Progenitor cell of endocrine pancreas (in vitro differentiated cells): ENCODE measurements around the gene LYRM1. TPM values are rescaled to one million over a fixed set of nuclear protein-coding genes. Genes with fewer than 3 reads are reported as not detected.
"Not testable (repeated sequence)": the region's sequence is repeated elsewhere in the genome, so short reads cannot be mapped to it uniquely, and the experiment has no call there.

Experiments used
- DNase-seq: peaks from one replicate; pipeline ENCODE4 v3.0.0; 2021; ENCODE audit warnings: low spot score; ENCODE audit not compliant: unreplicated experiment
- H3K27ac Mint-ChIP-seq: 2 replicates; pipeline ENCODE4 v1.8.0; 2021; ENCODE audit warnings: mild to moderate bottlenecking, moderate library complexity, mixed read lengths
- H3K27me3 Mint-ChIP-seq: 2 replicates; pipeline ENCODE4 v1.8.0; 2021; ENCODE audit warnings: mixed read lengths
- H3K36me3 Mint-ChIP-seq: 2 replicates; pipeline ENCODE4 v1.8.0; 2022; ENCODE audit warnings: mixed read lengths; ENCODE audit not compliant: insufficient read depth
- H3K4me1 Mint-ChIP-seq: 2 replicates; pipeline ENCODE4 v1.8.0; 2021; ENCODE audit warnings: low read depth, mixed read lengths
- H3K4me3 Mint-ChIP-seq: 2 replicates; pipeline ENCODE4 v1.8.0; 2021; ENCODE audit warnings: low read depth, mild to moderate bottlenecking, moderate library complexity, mixed read lengths
- H3K9me3 Mint-ChIP-seq: 2 replicates; pipeline ENCODE4 v1.8.0; 2021; ENCODE audit warnings: low read depth, mixed read lengths
- total RNA-seq: library from RNA; stranded (reverse); gene quantifications from 2 replicates; pipeline ENCODE4 v1.2.1, GENCODE V29; 2021
- TF ChIP-seq, protein P1 (sequence below): fragments of 200-600 bp; sonication (generic); IDR thresholded peaks from one replicate; pipeline ENCODE4 v1.5.0; 2021; ENCODE audit warnings: antibody characterized with exemption, mild to moderate bottlenecking; ENCODE audit not compliant: unreplicated experiment

The LYRM1 gene
- total RNA-seq, 1 donor from 2014 or later, result 34.2 TPM

- no peak for DNase-seq
- Mint-ChIP-seq H3K27me3 (no peaks in the 10 kb centered on the region), H3K4me3 (no peak overlapping the region), H3K9me3 (no peaks in the 10 kb centered on the region), H3K27ac (no peak overlapping the region), H3K36me3 (no peaks in the 10 kb centered on the region), H3K4me1 (no peaks in the 10 kb centered on the region)
- TF ChIP-seq, protein P1, sequence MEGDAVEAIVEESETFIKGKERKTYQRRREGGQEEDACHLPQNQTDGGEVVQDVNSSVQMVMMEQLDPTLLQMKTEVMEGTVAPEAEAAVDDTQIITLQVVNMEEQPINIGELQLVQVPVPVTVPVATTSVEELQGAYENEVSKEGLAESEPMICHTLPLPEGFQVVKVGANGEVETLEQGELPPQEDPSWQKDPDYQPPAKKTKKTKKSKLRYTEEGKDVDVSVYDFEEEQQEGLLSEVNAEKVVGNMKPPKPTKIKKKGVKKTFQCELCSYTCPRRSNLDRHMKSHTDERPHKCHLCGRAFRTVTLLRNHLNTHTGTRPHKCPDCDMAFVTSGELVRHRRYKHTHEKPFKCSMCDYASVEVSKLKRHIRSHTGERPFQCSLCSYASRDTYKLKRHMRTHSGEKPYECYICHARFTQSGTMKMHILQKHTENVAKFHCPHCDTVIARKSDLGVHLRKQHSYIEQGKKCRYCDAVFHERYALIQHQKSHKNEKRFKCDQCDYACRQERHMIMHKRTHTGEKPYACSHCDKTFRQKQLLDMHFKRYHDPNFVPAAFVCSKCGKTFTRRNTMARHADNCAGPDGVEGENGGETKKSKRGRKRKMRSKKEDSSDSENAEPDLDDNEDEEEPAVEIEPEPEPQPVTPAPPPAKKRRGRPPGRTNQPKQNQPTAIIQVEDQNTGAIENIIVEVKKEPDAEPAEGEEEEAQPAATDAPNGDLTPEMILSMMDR, result no peak
Measured at GRCh38 chr16:20939611-20940010, 39.0 kb downstream of the LYRM1 start.

GRCh38 chr16:20940871-20941635 is 40.5 kb downstream of the LYRM1 start:
- Mint-ChIP-seq H3K27me3 (no peaks in the 10 kb centered on the region), H3K4me1 (no peaks in the 10 kb centered on the region), H3K9me3 (no peaks in the 10 kb centered on the region), H3K36me3 (no peaks in the 10 kb centered on the region), H3K27ac (no peak overlapping the region), H3K4me3 (no peak overlapping the region)
- TF ChIP-seq, protein P1, result no peak
- no peak for DNase-seq

GRCh38 chr16:20941636-20941926 is 41.0 kb downstream of the LYRM1 start:
- no peak overlapping the region for H3K27ac Mint-ChIP-seq

DNA sequence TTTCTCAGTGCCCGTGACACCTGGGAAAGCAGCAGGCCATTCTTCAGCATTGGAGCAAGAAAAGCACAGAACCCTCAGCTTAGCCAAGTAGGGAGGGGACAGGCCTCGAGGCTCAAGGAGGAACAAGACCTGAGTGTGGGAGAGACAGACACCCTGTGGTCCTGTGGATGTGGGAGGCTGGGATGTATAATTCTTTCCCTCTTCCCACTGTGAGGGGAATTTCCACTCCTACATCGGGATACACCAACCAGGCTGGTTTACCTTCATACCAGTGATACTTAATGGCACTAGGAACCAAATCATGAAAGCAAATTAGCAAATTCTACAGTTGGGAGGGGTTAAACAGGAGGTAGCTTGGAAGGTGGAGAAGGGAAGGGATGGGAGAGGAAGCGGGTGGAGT is 41.7 kb downstream of the LYRM1 start:
- TF ChIP-seq, protein P1, result no peak
- Mint-ChIP-seq H3K4me3 (no peak overlapping the region), H3K4me1 (peaks cover 2% of the 10 kb centered on the region), H3K27me3 (no peaks in the 10 kb centered on the region), H3K36me3 (no peaks in the 10 kb centered on the region), H3K9me3 (no peaks in the 10 kb centered on the region), H3K27ac (no peak overlapping the region)
- no peak for DNase-seq

More at GRCh38 chr16:20941636-20941926, 41.0 kb downstream of the LYRM1 start:
- Mint-ChIP-seq H3K36me3 (no peaks in the 10 kb centered on the region), H3K4me1 (peaks cover 2% of the 10 kb centered on the region), H3K4me3 (no peak overlapping the region), H3K27me3 (no peaks in the 10 kb centered on the region), H3K9me3 (no peaks in the 10 kb centered on the region)
- TF ChIP-seq, protein P1, result no peak
- no peak for DNase-seq

DNA sequence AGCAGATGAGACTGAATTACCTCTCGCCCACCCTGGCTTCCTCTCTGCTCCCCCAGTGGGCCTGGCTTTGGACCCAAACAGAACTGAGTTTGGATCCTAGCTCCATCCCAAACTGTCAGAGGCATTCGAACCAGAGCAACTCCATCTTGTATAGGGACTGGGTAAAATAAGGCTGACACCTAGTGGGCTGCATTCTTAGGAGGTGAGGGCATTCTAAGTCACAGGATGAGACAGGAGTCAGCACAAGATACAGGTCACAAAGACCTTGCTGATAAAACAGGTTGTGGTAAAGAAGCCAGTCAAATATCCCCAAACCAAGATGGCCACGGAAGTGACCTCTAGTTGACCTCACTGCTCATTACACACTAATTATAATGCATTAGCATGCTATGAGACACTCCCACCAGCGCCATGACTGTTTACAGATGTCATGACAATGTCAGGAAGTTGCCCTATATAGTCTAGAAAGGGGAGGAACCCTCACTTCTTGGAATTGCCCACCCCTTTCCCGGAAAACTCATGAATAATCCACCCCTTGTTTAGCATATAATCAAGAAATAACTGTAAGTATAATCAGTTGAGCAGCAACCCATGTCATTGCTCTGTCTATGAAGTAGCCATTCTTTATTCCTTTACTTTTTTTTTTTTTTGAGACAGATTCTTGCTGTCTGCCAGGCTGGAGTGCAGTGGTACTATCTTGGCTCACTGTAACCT is 44.4 kb downstream of the LYRM1 start:
- TF ChIP-seq, protein P1, result no peak
- no peak for DNase-seq

DNA sequence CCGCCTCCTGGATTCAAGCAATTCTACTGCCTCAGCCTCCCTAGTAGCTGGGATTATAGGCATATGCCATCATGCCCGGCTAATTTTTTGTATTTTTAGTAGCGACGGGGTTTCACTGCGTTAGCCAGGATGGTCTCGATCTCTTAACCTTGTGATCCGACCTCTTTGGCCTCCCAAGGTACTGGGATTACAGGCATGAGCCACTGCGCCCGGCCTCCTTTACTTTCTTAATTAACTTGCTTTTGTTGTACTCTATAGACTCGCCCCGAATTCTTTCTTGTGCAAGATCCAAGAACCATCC is 45.0 kb downstream of the LYRM1 start:
- not testable (repeated sequence) for DNase-seq, H3K36me3 Mint-ChIP-seq, H3K4me3 Mint-ChIP-seq, H3K9me3 Mint-ChIP-seq, H3K27ac Mint-ChIP-seq, H3K4me1 Mint-ChIP-seq, H3K27me3 Mint-ChIP-seq

More for the DNA sequence above, 44.4 kb downstream of the LYRM1 start:
- Mint-ChIP-seq H3K36me3 (no peaks in the 10 kb centered on the region), H3K27ac (no peak overlapping the region), H3K4me3 (no peak overlapping the region), H3K27me3 (no peaks in the 10 kb centered on the region), H3K4me1 (peaks cover 2% of the 10 kb centered on the region), H3K9me3 (no peaks in the 10 kb centered on the region)
